8988T (cell line): ENCODE results near the gene IRF2BPL.

Experiments used
- DNase-seq: peaks from one replicate; pipeline ENCODE4 v3.0.0; 2011

The IRF2BPL gene

GRCh38 chr14:76984787-76985375 is 43.6 kb downstream of the IRF2BPL start:
- DNase-seq: no peak

- DNase-seq: no peak
These were observed 44.2 kb downstream of the IRF2BPL start for GRCh38 chr14:76984297-76984696.

GRCh38 chr14:76981670-76982069 is 46.8 kb downstream of the IRF2BPL start:
- DNase-seq: no peak

GRCh38 chr14:76977793-76978720 is 50.5 kb downstream of the IRF2BPL start:
- no peak for DNase-seq

GRCh38 chr14:76976240-76977005 is 52.1 kb downstream of the IRF2BPL start:
- no peak for DNase-seq

DNA sequence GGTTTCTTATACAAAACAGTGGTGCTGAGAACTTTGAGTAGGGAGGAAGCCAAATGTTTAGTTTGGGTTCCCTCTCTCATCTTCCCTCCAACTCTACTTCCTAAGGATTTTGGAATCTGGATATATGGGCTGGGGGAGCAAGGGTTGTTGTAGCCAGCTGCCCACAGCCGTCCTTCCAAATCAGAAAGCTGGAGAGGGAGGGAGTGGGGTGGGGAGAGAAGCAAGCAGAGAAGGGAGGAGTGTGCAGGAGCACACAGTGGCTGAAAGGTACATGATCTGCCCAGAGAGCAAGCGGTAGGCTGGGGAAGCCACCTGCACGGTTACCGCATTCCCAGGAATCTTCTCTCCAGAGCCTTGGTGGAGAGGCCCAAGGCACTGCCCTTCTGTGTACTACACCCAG is 52.7 kb downstream of the IRF2BPL start:
- no peak for DNase-seq

GRCh38 chr14:76975051-76975450 is 53.5 kb downstream of the IRF2BPL start:
- no peak for DNase-seq
